Measurements from ENCODE around the gene TSTD2. TPM values are rescaled to one million over a fixed set of nuclear protein-coding genes. Genes with fewer than 3 reads are reported as not detected.

The TSTD2 gene
- total RNA-seq, 2 experiments from 2014 or later = 12.6 to 15.0 TPM

DNA sequence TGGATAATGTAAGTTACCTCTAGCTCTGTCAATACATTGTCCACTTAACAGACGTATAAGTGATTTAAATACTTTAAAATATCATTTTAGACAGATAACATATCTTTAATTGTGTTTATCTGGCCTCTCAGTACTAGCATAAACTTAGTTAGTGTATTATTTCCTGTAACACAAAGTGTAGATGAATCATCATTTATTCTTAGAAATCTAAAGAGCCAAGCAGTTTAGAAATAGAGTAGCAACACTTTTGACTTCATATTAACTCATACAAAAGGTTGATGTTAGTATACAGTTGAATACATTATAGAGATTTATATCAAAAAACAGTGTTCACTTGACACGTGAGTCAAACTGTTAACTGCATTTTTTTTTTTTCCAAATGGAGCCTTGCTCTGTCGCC is 18.5 kb upstream of the TSTD2 start:
- peak; percentile 55 for ATAC-seq
- Mint-ChIP-seq H3K4me1 (peaks cover 14% of the 10 kb centered on the region), H3K36me3 (peaks cover 53% of the 10 kb centered on the region), H3K27ac (peak overlapping the region; percentile 49), H3K4me3 (no peak overlapping the region), H3K9me3 (ENCODE audit: low read depth) (no peaks in the 10 kb centered on the region), H3K27me3 (no peaks in the 10 kb centered on the region)
- CTCF ChIA-PET = interaction anchor here (0.9 kb wide), 1 partner anchor 28 kb away, joined by 3 read pairs; no protein-coding TSS in a partner anchor
- DNase-seq = no peak

DNA sequence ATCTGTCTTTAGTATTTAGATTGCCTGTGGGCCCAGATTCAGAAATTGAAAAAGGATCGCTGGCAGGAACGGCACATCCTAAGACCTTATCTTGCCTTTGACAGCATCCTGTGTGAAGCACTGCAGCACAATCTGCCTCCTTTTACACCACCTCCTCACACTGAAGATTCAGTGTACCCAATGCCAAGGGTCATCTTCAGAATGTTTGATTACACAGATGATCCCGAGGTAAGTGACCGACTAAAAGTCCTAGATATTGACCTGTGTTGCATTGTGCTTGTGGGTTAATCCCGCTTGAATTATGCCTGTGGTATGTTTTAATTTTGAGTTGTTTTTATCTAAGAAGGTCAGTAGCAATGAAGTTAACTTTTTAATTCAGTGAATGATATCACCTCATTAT is 14.8 kb upstream of the TSTD2 start:
- no peaks in the 10 kb centered on the region for H3K27me3 Mint-ChIP-seq
- H3K4me1 Mint-ChIP-seq = peaks cover 18% of the 10 kb centered on the region
- CTCF ChIA-PET = interaction anchor here (1.0 to 2.8 kb wide), 3 partner anchors 12 to 253 kb away, joined by 3 to 9 read pairs (median 5); no protein-coding TSS in a partner anchor
- no peak for ATAC-seq
- DNase-seq = no peak
- H3K27ac Mint-ChIP-seq = no peak overlapping the region
- H3K36me3 Mint-ChIP-seq = peaks cover 47% of the 10 kb centered on the region
- H3K9me3 Mint-ChIP-seq (ENCODE audit: low read depth) = no peaks in the 10 kb centered on the region
- no peak overlapping the region for H3K4me3 Mint-ChIP-seq

DNA sequence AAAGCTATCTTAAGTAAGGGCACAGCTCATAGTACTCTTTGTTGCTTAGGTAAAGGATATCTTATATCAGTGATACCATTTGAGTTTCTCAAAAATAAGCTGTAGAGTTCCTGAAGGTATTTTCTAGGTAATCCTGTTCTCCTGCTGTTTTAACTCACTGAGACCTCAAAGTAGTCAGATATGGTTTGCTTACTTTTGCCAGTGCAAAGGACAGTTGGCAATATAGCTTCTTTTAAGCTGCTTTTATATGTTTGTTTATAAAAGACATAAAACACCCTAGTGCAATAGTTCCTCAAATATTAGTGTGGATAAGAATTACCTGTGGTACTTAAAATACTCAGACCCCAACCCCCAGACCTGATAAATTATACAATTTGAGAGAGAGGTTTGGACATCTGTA is 12.6 kb upstream of the TSTD2 start:
- ATAC-seq (no peak), DNase-seq (no peak)
- Mint-ChIP-seq H3K27ac (peak overlapping the region; percentile 11), H3K4me1 (peaks cover 10% of the 10 kb centered on the region), H3K36me3 (peaks cover 49% of the 10 kb centered on the region), H3K4me3 (no peak overlapping the region), H3K27me3 (no peaks in the 10 kb centered on the region), H3K9me3 (ENCODE audit: low read depth) (no peaks in the 10 kb centered on the region)
- CTCF ChIA-PET = interaction anchor here (1.1 to 2.8 kb wide), 4 partner anchors 11 to 253 kb away, joined by 3 to 9 read pairs (median 6); partner anchors contain the start of genes NCBP1 and TSTD2

DNA sequence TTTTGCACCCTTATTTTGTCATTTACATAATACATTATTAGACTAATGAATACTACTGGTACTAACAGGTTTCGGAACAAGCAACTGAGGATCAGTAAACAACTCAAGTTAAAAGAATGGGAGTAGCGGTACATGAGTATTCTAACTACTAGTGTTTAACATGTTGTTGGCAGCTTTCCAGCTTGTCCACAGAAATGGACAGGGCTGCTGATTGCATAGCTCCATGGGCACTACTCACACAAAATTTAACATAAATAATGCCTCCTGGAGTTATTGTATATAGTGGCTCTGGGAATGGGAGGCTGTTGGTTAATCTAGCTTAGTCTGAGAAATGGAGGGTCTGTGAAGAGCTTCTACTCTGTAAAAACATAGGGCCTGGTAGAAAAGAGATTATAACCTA is 7.2 kb upstream of the TSTD2 start:
- H3K4me3 Mint-ChIP-seq = no peak overlapping the region
- H3K27ac Mint-ChIP-seq = no peak overlapping the region
- ATAC-seq (no peak), DNase-seq (no peak)
- H3K36me3 Mint-ChIP-seq = peaks cover 39% of the 10 kb centered on the region
- no peaks in the 10 kb centered on the region for H3K9me3 Mint-ChIP-seq (ENCODE audit: low read depth)
- CTCF ChIA-PET = interaction anchor here (1.0 to 1.4 kb wide), 4 partner anchors 18 to 284 kb away, joined by 3 to 4 read pairs (median 4); no protein-coding TSS in a partner anchor
- peaks cover 36% of the 10 kb centered on the region for H3K4me1 Mint-ChIP-seq
- no peaks in the 10 kb centered on the region for H3K27me3 Mint-ChIP-seq

DNA sequence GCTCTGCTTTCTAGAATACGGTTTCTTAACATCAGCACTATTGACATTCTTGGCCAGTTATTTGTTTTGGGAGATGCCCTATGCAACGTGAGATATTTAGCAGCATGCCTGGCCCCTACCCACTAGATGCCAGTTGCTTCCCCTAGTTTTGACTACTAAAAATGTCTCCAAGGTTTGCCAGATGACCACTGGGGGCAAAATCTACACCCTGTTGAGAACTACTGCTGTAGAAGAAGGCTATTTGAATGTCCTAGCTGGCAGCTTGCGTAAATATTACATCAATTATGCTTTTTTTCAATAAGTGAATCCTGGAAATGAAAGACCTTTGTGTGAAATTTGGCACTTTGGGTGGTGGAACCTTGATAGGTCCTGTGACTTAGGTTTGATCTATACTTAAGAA is 5.5 kb upstream of the TSTD2 start:
- ATAC-seq = no peak
- no peak for DNase-seq
- H3K36me3 Mint-ChIP-seq = peaks cover 36% of the 10 kb centered on the region
- H3K27ac Mint-ChIP-seq = no peak overlapping the region
- no peaks in the 10 kb centered on the region for H3K27me3 Mint-ChIP-seq
- H3K4me3 Mint-ChIP-seq = no peak overlapping the region
- peaks cover 45% of the 10 kb centered on the region for H3K4me1 Mint-ChIP-seq
- H3K9me3 Mint-ChIP-seq (ENCODE audit: low read depth) = no peaks in the 10 kb centered on the region
- CTCF ChIA-PET = interaction anchor here (1.0 to 1.7 kb wide), 3 partner anchors 12 to 18 kb away, joined by 3 read pairs; no protein-coding TSS in a partner anchor

DNA sequence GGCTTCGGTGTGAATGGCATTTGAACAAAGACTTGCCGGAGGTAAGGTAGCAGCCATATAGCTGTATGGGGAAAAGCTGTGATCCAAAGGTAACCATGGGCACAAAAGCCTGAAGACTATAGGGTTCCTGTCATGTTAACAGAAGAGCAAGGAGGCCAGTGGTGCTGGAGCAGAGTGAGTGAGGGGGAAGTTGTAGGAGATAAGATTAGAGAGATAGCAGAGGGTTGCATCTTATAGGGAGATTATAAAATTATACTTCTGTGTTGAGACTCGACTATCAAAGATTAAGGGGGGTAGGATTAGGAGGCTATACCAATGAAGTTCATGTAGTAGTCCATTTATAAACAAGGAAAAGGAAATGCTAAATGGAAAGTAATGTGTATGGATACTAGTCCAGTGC is 3.7 kb upstream of the TSTD2 start:
- no peak overlapping the region for H3K4me3 Mint-ChIP-seq

DNA sequence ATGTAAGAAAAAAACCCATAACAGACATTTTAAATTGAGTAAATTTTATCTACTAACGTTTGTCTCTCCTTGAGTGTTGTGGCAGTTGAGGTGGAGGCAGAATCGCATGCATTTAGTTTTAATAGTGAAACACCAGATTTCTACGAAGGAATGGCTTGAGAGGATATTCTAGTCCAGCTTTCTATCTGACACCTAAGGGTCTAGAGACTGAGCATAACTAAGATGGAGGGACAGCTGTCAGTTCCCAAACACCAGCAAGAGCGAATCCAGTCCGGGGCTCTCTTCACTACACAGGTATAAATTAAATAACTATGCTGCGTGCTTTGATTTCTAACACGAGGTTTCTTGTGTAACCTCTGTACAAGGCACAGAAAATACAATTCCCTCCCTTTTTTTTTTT is 1.9 kb upstream of the TSTD2 start:
- CTCF ChIA-PET = interaction anchor here (1.2 to 9.0 kb wide), 3 partner anchors 13 to 61 kb away, joined by 3 to 66 read pairs (median 5); no protein-coding TSS in a partner anchor
- H3K4me1 Mint-ChIP-seq = peaks cover 52% of the 10 kb centered on the region

More for the DNA sequence above, 3.7 kb upstream of the TSTD2 start:
- H3K27me3 Mint-ChIP-seq = no peaks in the 10 kb centered on the region
- no peaks in the 10 kb centered on the region for H3K9me3 Mint-ChIP-seq (ENCODE audit: low read depth)
- peaks cover 46% of the 10 kb centered on the region for H3K4me1 Mint-ChIP-seq
- ATAC-seq (no peak), DNase-seq (no peak)
- no peak overlapping the region for H3K27ac Mint-ChIP-seq
- CTCF ChIA-PET = no interaction called here
- H3K36me3 Mint-ChIP-seq = peaks cover 26% of the 10 kb centered on the region

DNA sequence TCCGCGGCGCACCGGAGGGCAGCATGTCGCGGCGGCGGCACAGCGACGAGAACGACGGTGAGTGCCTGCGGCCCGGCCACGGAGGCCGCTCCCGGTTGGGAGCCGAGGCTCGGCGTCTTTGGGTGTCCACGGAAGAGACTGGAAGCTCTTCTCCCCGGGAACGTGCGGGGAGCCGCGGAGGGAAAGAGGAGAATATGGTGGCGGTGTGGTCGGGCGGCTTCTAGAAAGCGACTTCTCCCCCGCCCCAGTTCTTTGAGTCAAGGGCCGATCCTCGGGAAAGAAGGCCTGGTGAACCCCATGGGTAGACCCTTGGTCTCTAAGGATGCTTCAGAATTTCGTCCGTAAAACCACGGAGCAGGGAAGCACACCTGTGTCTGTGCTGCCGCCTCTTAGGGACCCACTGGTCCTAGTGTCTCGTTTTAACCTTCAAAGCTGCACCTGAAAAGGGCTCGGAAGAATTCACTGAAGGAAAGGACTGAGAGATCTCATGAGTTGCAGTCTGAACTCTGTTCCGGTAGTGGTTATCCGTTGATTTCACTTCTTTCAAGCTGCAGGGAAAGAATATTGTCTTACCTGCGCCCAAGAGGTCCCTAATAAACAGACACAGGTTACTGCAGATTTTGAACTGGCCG is 807 bp upstream of the TSTD2 start:
- Mint-ChIP-seq H3K4me3 (peak overlapping the region; percentile 97), H3K27me3 (no peaks in the 10 kb centered on the region), H3K36me3 (peaks cover 16% of the 10 kb centered on the region), H3K9me3 (ENCODE audit: low read depth) (no peaks in the 10 kb centered on the region), H3K27ac (peak overlapping the region; percentile 99), H3K4me1 (peaks cover 50% of the 10 kb centered on the region)
- CTCF ChIA-PET = interaction anchor here (0.9 to 9.0 kb wide), 13 partner anchors 9 to 622 kb away, joined by 3 to 66 read pairs (median 5); partner anchors contain the start of genes TRMO and XPA
- DNase-seq (no peak), ATAC-seq (no peak)

More for the DNA sequence above, 1.9 kb upstream of the TSTD2 start:
- H3K9me3 Mint-ChIP-seq (ENCODE audit: low read depth) = no peaks in the 10 kb centered on the region
- peak overlapping the region; percentile 97 for H3K4me3 Mint-ChIP-seq
- ATAC-seq (no peak), DNase-seq (no peak)
- peaks cover 16% of the 10 kb centered on the region for H3K36me3 Mint-ChIP-seq
- H3K27me3 Mint-ChIP-seq = no peaks in the 10 kb centered on the region
- peak overlapping the region; percentile 99 for H3K27ac Mint-ChIP-seq

DNA sequence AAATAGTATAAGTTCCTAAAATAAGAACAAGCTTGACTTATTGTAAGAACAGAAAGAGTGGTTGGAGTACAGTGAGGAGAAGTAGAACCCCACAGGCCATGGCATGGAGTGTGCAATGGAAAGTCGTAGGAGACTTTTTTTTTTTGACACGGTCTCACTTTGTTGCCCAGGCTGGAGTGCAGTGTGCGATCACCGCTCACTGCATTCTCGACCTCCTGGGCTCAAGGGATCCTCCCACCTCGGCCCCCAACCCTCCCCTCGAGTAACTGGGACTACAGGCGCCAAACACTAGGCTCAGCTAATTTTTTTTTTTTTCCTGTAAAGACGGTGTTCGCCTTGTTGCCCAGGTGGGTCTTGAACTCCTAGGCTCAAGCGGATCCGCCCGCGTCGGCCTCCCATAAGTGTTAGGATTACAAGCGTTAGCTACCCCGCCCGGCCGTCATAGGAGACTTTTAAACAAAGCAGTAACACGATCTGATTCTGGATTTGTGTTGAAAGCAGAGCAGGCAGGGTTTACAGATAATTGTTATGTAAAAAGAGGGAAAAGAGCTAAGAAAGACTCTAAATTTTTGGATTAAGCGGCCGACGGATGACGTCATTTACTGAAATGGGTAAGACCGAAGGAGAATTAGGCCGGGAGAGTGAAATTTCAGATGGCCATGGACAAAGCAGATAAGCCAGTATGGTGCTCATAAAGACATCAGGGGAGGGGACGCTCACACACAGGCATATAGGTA is 752 bp downstream of the TSTD2 start:
- no peaks in the 10 kb centered on the region for H3K9me3 Mint-ChIP-seq (ENCODE audit: low read depth)
- H3K4me1 Mint-ChIP-seq = peaks cover 44% of the 10 kb centered on the region
- H3K27me3 Mint-ChIP-seq = no peaks in the 10 kb centered on the region
- DNase-seq (no peak), ATAC-seq (no peak)
- H3K36me3 Mint-ChIP-seq = peaks cover 13% of the 10 kb centered on the region
- peak overlapping the region; percentile 97 for H3K4me3 Mint-ChIP-seq
- H3K27ac Mint-ChIP-seq = peak overlapping the region; percentile 99
- CTCF ChIA-PET = interaction anchor here (1.2 to 9.0 kb wide), 9 partner anchors 8 to 624 kb away, joined by 3 to 66 read pairs (median 5); no protein-coding TSS in a partner anchor

DNA sequence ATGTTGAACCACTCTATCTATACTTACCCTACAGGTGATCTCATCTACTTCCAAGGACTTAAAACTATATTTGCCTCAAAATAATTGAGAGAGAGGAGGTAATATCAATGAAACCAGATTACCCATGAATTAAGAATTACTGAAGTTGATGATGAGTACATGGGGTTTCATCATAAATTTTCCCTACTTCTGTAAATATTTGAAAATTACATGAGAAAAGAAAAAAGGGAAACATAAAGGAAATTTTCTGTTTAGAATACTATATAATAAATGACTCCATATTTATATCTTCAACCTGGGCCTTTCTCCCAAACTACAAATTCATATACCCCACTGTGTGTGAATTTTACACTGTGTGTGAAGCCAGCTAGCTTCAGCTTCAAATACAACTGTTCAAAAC is 2.6 kb downstream of the TSTD2 start:
- no peak overlapping the region for H3K4me3 Mint-ChIP-seq
- ATAC-seq (no peak), DNase-seq (no peak)
- H3K27ac Mint-ChIP-seq = no peak overlapping the region
- peaks cover 10% of the 10 kb centered on the region for H3K36me3 Mint-ChIP-seq
- H3K27me3 Mint-ChIP-seq = no peaks in the 10 kb centered on the region
- H3K4me1 Mint-ChIP-seq = peaks cover 32% of the 10 kb centered on the region
- no peaks in the 10 kb centered on the region for H3K9me3 Mint-ChIP-seq (ENCODE audit: low read depth)
- CTCF ChIA-PET = interaction anchor here (1.0 to 9.0 kb wide), 2 partner anchors 14 to 32 kb away, joined by 4 to 66 read pairs; no protein-coding TSS in a partner anchor

DNA sequence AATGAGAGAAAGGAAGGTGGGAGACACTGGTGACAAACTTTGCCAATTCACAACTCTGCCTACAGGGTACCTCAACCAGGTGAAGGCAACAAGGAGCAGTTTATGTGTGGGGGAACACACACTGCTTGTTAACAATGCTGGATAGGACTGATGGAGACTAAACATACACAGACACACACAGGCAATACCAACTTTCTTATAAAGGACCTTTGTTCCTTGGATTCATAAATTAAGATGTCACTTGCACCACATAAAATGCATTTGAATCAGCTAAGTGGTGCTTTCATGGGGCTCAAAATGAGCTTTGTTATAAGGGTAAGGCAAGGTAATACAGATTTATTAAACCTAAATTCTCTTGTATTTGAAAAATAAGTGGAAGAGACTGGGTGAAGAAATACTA is 4.0 kb downstream of the TSTD2 start:
- no peaks in the 10 kb centered on the region for H3K9me3 Mint-ChIP-seq (ENCODE audit: low read depth)
- no peak for ATAC-seq
- H3K4me3 Mint-ChIP-seq = no peak overlapping the region
- no peak for DNase-seq
- CTCF ChIA-PET = interaction anchor here (1.5 to 9.0 kb wide), 3 partner anchors 12 to 31 kb away, joined by 5 to 66 read pairs (median 6); no protein-coding TSS in a partner anchor
- no peaks in the 10 kb centered on the region for H3K27me3 Mint-ChIP-seq
- H3K4me1 Mint-ChIP-seq = peaks cover 21% of the 10 kb centered on the region
- H3K36me3 Mint-ChIP-seq = peaks cover 10% of the 10 kb centered on the region
- H3K27ac Mint-ChIP-seq = no peak overlapping the region

DNA sequence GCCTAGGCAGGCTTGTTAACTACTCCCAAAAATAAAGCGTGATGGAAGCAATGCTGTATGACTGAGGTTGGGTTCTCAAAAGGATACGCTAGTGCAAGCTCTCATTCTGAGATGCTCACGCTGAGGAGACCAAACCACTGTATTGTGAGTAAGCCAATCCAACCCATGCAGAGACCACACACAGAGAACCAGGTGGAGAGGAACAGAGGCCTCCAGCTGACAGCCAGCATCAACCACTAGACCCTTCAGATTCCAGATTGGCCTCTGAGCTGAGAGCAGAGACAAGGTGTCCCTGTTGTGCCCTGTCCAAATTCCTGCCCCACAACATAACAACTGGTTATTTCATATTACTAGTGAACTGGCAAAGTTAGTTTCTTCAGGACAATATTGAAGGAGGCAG is 4.5 kb downstream of the TSTD2 start:
- H3K27me3 Mint-ChIP-seq = no peaks in the 10 kb centered on the region
- no peak overlapping the region for H3K27ac Mint-ChIP-seq
- no peaks in the 10 kb centered on the region for H3K9me3 Mint-ChIP-seq (ENCODE audit: low read depth)
- ATAC-seq (no peak), DNase-seq (no peak)
- H3K4me3 Mint-ChIP-seq = no peak overlapping the region
- peaks cover 21% of the 10 kb centered on the region for H3K4me1 Mint-ChIP-seq
- peaks cover 15% of the 10 kb centered on the region for H3K36me3 Mint-ChIP-seq
- CTCF ChIA-PET = interaction anchor here (1.1 to 9.0 kb wide), 4 partner anchors 12 to 221 kb away, joined by 3 to 66 read pairs (median 6); no protein-coding TSS in a partner anchor

DNA sequence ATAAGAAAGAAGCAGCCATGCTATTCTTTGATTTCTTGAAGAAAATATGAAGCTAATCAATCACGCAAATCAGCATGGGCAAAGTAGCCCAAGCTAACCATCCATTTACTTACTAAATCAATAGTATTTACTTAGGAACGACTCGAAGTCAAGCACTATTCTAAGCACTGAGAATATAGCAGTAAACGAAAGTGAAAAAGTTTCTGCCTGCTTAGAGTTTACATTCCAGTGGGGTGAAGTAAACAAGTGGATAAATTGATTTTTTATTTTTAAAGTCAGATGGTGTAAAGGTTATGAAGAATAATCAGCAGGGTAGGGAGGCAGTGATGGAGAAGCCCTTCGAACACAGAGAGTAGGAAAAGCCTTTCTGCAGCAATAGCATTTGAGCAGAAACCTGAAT is 5.5 kb downstream of the TSTD2 start:
- CTCF ChIA-PET = interaction anchor here (1.1 to 9.0 kb wide), 2 partner anchors 11 to 220 kb away, joined by 3 to 66 read pairs; no protein-coding TSS in a partner anchor
- Mint-ChIP-seq H3K4me3 (no peak overlapping the region), H3K36me3 (peaks cover 20% of the 10 kb centered on the region), H3K27ac (no peak overlapping the region), H3K4me1 (peaks cover 21% of the 10 kb centered on the region), H3K27me3 (no peaks in the 10 kb centered on the region), H3K9me3 (ENCODE audit: low read depth) (no peaks in the 10 kb centered on the region)
- no peak for DNase-seq
- ATAC-seq = no peak
